Left lung (tissue), 10 donors: ENCODE data around the gene LCE1C. TPM values are rescaled to one million over a fixed set of nuclear protein-coding genes. Genes with fewer than 3 reads are reported as not detected.

Experiments used
- ATAC-seq: fragments of 200-7000 bp; cut with Tn5 transposase; one replicate; pipeline ENCODE4 v1.9.1; 2020; ENCODE audit warnings: moderate library complexity
- DNase-seq, 4 donors: peaks; one replicate each; pipeline ENCODE4 v3.0.0-alpha.2; 2013 to 2020
- H3K27ac ChIP-seq, 2 donors: fragments of 200-600 bp; sonication (generic) in 1 of 2; one replicate each; pipeline versions ENCODE4 v1.5.0 to v1.8.0; 2020 to 2021
- H3K27me3 ChIP-seq, 2 donors: fragments of 200-600 bp; sonication (generic) in 1 of 2; one replicate each; pipeline versions ENCODE4 v1.5.0 to v1.8.0; 2020 to 2021
- H3K36me3 ChIP-seq, 2 donors: fragments of 200-600 bp; sonication (generic) in 1 of 2; one replicate each; pipeline versions ENCODE4 v1.5.0 to v1.8.0; 2020 to 2021
- H3K4me1 ChIP-seq, 2 donors: fragments of 200-600 bp; one replicate each; pipeline ENCODE4 v1.8.0; 2021
- H3K4me3 ChIP-seq, 2 donors: fragments of 200-600 bp; sonication (generic) in 1 of 2; one replicate each; pipeline versions ENCODE4 v1.5.0 to v1.8.0; 2020 to 2021; ENCODE audit warnings: mild to moderate bottlenecking in 1 of 2
- H3K9me3 ChIP-seq, 2 donors: fragments of 200-600 bp; sonication (generic) in 1 of 2; one replicate each; pipeline versions ENCODE4 v1.5.0 to v1.8.0; 2020 to 2021
- CTCF ChIP-seq, 2 donors: fragments of 200-600 bp; sonication (generic) in 1 of 2; IDR thresholded peaks; one replicate each; pipeline versions ENCODE4 v1.5.0 to v1.8.0; 2021; ENCODE audit warnings: antibody characterized with exemption in 2 of 2
- intact Hi-C, 2 donors: fragments of 100-400 bp; cut with DNase I; formaldehyde crosslinking; loops; one replicate each; pipeline versions ENCODE4 v1.11.2 to v1.14.2; 2022
- polyA plus RNA-seq, 6 donors: library from polyadenylated mRNA; unstranded; fragments of 120-200 nt; gene quantifications; one replicate each; pipeline ENCODE4 v1.2.1, GENCODE V29; 2013; ENCODE audit not compliant: insufficient read length in 6 of 6
- total RNA-seq, 2 donors: library from RNA; stranded (reverse); fragmentation: NEBNext Ultra II Directional; extraction: Animal tissue kit (Norgen Biotek cat#: 25700); gene quantifications; one replicate each; pipeline ENCODE4 v1.2.1, GENCODE V29; 2021
- donor health status: DM: no; HTN: yes; CAD: no.
- donor health status: DM: no; HTN: no; CAD: no.

The LCE1C gene
- total and polyA plus RNA-seq, 8 donors = not detected

DNA sequence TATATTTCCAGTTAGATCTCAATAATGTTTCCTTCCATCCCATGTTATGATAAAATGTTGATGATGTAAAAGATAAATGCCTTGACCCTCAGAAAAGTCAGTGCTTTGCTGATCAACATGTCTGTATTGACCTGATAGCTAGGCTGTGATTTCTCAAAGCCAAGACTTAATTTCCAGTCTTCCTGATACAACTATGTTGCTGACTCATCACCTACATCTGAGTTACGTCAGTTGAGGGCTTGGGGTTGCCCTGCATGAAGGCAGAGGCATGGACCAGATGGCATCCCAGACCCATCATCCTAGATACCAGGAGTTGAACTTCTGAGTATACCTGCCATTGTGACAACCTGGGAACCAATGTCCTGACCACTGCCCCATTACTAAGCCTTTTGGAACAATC lies 5.1 kb downstream of the LCE1C start:
- H3K27me3 ChIP-seq = no peaks in the 10 kb centered on the region
- H3K36me3 ChIP-seq = no peaks in the 10 kb centered on the region
- TF ChIP-seq CTCF (IDR thresholded peaks at IDR 0.05) = no peak
- DNase-seq = no peak
- no peak for ATAC-seq
- no peaks in the 10 kb centered on the region for H3K9me3 ChIP-seq
- no peaks in the 10 kb centered on the region for H3K4me1 ChIP-seq
- no peak overlapping the region for H3K27ac ChIP-seq
- H3K4me3 ChIP-seq = no peak overlapping the region
- intact Hi-C loops = no loop called here

DNA sequence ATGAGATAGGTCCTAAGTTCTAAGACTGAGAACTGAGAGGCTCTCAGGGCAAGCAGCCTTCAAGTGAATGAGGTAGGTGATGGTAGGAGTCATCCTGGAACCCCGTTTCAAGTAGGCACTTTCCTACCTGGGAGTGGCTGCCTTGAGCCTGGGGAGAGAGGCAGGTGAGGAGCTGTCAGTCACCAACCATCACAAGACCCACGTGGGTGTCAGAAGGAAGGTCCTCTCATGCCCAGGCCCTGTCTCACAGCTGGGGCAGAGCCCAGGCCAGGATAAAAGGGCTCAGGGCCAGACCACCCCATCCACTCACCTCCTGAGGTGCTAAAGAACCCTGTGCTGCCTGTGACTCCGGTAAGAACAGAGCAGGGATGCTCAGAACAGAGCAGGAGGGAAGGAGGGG lies 10.0 kb downstream of the LCE1C start, which contains the start of gene LCE1D:
TSS of gene LCE1D (plus strand) at position 301 of the 400 bp plus-strand sequence. CDS start 1,074 bp downstream, outside the sequence.
- no peaks in the 10 kb centered on the region for H3K4me1 ChIP-seq
- no peaks in the 10 kb centered on the region for H3K9me3 ChIP-seq
- DNase-seq (no peak), ATAC-seq (no peak)
- TF ChIP-seq CTCF (IDR thresholded peaks at IDR 0.05) = no peak
- no peaks in the 10 kb centered on the region for H3K27me3 ChIP-seq
- no peak within 1 kb of the TSS for H3K27ac ChIP-seq
- H3K36me3 ChIP-seq = no peaks in the 10 kb centered on the region
- intact Hi-C loops = no loop called here
- H3K4me3 ChIP-seq = no peak within 1 kb of the TSS

DNA sequence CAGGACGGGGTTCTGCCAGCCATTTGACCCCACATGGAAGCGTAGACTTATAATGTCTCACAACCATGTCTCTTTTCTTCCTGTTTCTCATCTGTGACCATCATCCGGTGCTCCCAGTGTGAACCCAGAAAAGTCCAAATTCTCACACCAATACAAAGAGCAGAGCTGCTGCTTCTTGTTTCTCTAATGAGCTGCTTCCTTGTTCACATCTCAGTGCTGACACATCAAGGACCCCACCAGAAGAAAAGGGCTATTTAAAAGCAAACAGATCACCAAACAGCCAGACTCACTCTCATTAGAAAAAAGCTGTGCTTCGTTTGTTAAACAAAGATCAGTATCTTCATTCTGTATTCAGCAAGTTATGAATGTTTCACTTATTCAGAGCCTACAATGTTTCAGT lies 10.8 kb downstream of the LCE1C start:
- H3K27me3 ChIP-seq = no peaks in the 10 kb centered on the region
- H3K27ac ChIP-seq = no peak overlapping the region
- TF ChIP-seq CTCF (IDR thresholded peaks at IDR 0.05) = no peak
- intact Hi-C loops = no loop called here
- no peak overlapping the region for H3K4me3 ChIP-seq
- DNase-seq = no peak
- H3K4me1 ChIP-seq = no peaks in the 10 kb centered on the region
- no peaks in the 10 kb centered on the region for H3K9me3 ChIP-seq
- no peak for ATAC-seq
- no peaks in the 10 kb centered on the region for H3K36me3 ChIP-seq

DNA sequence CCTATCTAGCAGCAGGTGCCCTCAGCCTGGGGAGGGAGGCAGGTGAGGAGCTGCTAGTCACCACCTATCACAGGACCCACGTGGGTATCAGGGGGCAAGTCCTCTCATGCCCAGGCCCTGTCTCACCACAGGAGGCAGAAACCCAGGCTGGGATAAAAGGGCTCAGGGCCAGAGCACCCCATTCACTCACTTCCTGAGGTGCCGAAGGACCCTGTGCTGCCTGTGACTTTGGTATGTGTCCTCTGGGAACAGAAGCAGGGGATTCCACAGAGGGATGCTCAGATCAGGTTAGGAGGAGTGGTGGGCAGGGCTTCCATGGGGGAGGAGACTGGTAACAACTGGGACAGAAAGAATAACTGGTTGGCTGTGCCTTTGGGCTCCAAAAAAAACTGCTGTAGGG lies 20.4 kb downstream of the LCE1C start, which contains the start of gene LCE1E:
TSS of gene LCE1E (plus strand) at position 181 of the 400 bp plus-strand sequence. CDS start 1,043 bp downstream, outside the sequence.
- no peak for TF ChIP-seq CTCF (IDR thresholded peaks at IDR 0.05)
- Histone ChIP-seq H3K9me3 (no peaks in the 10 kb centered on the region), H3K4me1 (no peaks in the 10 kb centered on the region), H3K36me3 (no peaks in the 10 kb centered on the region), H3K4me3 (no peak within 1 kb of the TSS), H3K27ac (no peak within 1 kb of the TSS), H3K27me3 (peaks cover 0 to 5% of the 10 kb centered on the region in 2 donors)
- DNase-seq (no peak), ATAC-seq (no peak)
- intact Hi-C loops = no loop called here

DNA sequence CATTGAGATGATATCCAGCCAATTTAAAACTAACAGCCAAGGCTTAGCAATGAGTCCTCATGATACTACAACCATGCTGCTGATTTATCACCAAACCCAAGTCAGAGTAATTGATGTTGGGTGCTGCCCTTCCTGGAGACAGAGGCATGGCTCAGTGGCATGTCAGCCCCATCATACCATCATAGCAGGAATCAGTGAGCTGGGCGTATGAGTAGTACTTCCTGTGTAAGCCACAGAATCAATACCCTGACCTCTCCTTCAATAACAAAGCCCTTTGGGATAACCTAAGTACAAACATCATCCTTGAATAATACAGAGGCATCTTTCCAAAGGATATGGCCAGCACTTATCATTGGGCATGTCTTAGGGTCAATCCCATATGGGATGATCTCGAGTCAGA lies 23.4 kb downstream of the LCE1C start:
- Histone ChIP-seq H3K36me3 (no peaks in the 10 kb centered on the region), H3K27ac (no peak overlapping the region), H3K27me3 (peaks cover 0 to 5% of the 10 kb centered on the region in 2 donors), H3K9me3 (no peaks in the 10 kb centered on the region), H3K4me1 (no peaks in the 10 kb centered on the region), H3K4me3 (no peak overlapping the region)
- DNase-seq (no peak), ATAC-seq (no peak)
- TF ChIP-seq CTCF (IDR thresholded peaks at IDR 0.05) = no peak
- intact Hi-C loops = no loop called here
